ENCODE results near the gene ARID1A.

GRCh38 chr1:26797627-26798026 lies 101.8 kb downstream of the ARID1A start:
- TF ChIP-seq CTCF (IDR thresholded peaks at IDR 0.05; ENCODE audit: insufficient read depth, low read length, poor library complexity, severe bottlenecking) = no peak
- TF ChIP-seq EZH2phosphoT487 (conservative IDR thresholded peaks at IDR 0.05; ENCODE audit: low read length) = no peak
